Measurements from ENCODE around the gene ANTXR1.

DNA sequence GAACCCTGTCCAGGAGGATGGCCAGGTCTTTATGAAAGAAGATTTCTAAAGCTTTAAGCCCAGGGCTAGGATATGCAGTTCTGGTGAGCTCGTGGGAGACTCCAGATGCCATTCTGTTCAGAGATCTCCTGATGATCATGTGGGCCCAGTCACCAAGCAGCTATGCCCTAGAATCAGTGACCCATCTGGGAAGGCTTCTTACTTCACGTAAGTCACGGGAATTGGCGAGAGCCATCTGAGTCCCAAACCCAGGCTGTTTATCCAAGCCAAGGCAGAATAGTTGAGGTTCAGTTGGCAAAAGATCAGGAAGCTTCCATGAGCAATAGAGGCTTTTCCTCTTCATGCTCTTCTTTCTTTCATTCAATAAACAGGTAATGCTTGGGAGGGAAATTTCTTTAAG, 23.9 kb downstream of the ANTXR1 start:
- no peak for TF ChIP-seq CHD2 (IDR thresholded peaks at IDR 0.05; ENCODE audit: low read length, partially characterized antibody)
- TF ChIP-seq, protein P1, sequence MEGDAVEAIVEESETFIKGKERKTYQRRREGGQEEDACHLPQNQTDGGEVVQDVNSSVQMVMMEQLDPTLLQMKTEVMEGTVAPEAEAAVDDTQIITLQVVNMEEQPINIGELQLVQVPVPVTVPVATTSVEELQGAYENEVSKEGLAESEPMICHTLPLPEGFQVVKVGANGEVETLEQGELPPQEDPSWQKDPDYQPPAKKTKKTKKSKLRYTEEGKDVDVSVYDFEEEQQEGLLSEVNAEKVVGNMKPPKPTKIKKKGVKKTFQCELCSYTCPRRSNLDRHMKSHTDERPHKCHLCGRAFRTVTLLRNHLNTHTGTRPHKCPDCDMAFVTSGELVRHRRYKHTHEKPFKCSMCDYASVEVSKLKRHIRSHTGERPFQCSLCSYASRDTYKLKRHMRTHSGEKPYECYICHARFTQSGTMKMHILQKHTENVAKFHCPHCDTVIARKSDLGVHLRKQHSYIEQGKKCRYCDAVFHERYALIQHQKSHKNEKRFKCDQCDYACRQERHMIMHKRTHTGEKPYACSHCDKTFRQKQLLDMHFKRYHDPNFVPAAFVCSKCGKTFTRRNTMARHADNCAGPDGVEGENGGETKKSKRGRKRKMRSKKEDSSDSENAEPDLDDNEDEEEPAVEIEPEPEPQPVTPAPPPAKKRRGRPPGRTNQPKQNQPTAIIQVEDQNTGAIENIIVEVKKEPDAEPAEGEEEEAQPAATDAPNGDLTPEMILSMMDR (IDR thresholded peaks at IDR 0.05), result no peak
- no peak for TF ChIP-seq YY1 (IDR thresholded peaks at IDR 0.05; ENCODE audit: low read depth)
- TF ChIP-seq MEF2A (IDR thresholded peaks at IDR 0.05; ENCODE audit: borderline replicate concordance, low read depth), result no peak
- TF ChIP-seq RCOR1 (IDR thresholded peaks at IDR 0.05; ENCODE audit: low read length), result no peak
- TF ChIP-seq GATA2 (CRISPR knock-in tag; IDR thresholded peaks at IDR 0.05), result no peak
- no peak for TF ChIP-seq GABPA (IDR thresholded peaks at IDR 0.05; ENCODE audit: low read depth)
- TF ChIP-seq EZH2phosphoT487 (IDR thresholded peaks at IDR 0.05; ENCODE audit: borderline replicate concordance, low read depth), result no peak
- no peak for TF ChIP-seq MXI1 (IDR thresholded peaks at IDR 0.05; ENCODE audit: low read depth, low read length)
- TF ChIP-seq RFX5 (IDR thresholded peaks at IDR 0.05; ENCODE audit: low read length), result no peak
- no peak for TF ChIP-seq POLR2AphosphoS5 (IDR thresholded peaks at IDR 0.05; ENCODE audit: low read depth, low read length)
- TF ChIP-seq RAD21 (IDR thresholded peaks at IDR 0.05; ENCODE audit: low read length), result no peak
- no peak for TF ChIP-seq TEAD4 (IDR thresholded peaks at IDR 0.05; ENCODE audit: borderline replicate concordance, insufficient read depth)

Data from SK-N-SH (cell line).